KMS-11 (cell line): ENCODE measurements around the gene ARL5B.

Source experiments
- H2AFZ ChIP-seq: fragments of 200-600 bp; sonication (generic); 2 replicates; pipeline ENCODE4 v1.6.1; 2016; ENCODE audit warnings: antibody characterized with exemption, mixed run types, low read depth
- H3K27ac ChIP-seq: fragments of 200-600 bp; sonication (generic); 2 replicates; pipeline ENCODE4 v1.6.1; 2016; ENCODE audit warnings: mild to moderate bottlenecking, mixed run types
- H3K27me3 ChIP-seq: fragments of 200-600 bp; sonication (generic); 2 replicates; pipeline ENCODE4 v1.6.1; 2017; ENCODE audit warnings: mild to moderate bottlenecking, low read depth, mixed run types, moderate library complexity; ENCODE audit not compliant: insufficient read depth
- H3K36me3 ChIP-seq: fragments of 200-600 bp; sonication (generic); 2 replicates; pipeline ENCODE4 v1.6.1; 2017; ENCODE audit warnings: mild to moderate bottlenecking, mixed run types; ENCODE audit not compliant: insufficient read depth
- H3K4me1 ChIP-seq: fragments of 200-600 bp; sonication (generic); 2 replicates; pipeline ENCODE4 v1.6.1; 2016; ENCODE audit warnings: mild to moderate bottlenecking, low read depth, mixed run types; ENCODE audit not compliant: poor library complexity, severe bottlenecking
- H3K4me2 ChIP-seq: fragments of 200-600 bp; sonication (generic); 2 replicates; pipeline ENCODE4 v1.7.0; 2016; ENCODE audit warnings: mild to moderate bottlenecking, mixed run types
- H3K4me3 ChIP-seq: fragments of 200-600 bp; sonication (generic); IDR thresholded peaks from 2 replicates; pipeline ENCODE4 v1.6.1; 2017; ENCODE audit warnings: low read depth, low read length, mixed read lengths; ENCODE audit not compliant: insufficient read depth
- H3K79me2 ChIP-seq: fragments of 200-600 bp; sonication (generic); 2 replicates; pipeline ENCODE4 v1.6.1; 2016; ENCODE audit warnings: low read depth, mixed run types; ENCODE audit not compliant: insufficient read depth
- H3K9ac ChIP-seq: fragments of 200-600 bp; sonication (generic); 2 replicates; pipeline ENCODE4 v1.6.1; 2016; ENCODE audit warnings: mild to moderate bottlenecking, mixed run types
- H4K20me1 ChIP-seq: fragments of 200-600 bp; sonication (generic); 2 replicates; pipeline ENCODE4 v1.6.1; 2016; ENCODE audit warnings: mild to moderate bottlenecking, mixed run types; ENCODE audit not compliant: insufficient read depth
- TF ChIP-seq, protein P1 (sequence below): fragments of 200-600 bp; sonication (generic); conservative IDR thresholded peaks from 2 replicates; pipeline ENCODE4 v1.6.1; 2017; ENCODE audit warnings: low read depth, mild to moderate bottlenecking, antibody characterized with exemption, low read length, moderate library complexity, mixed read lengths

Gene ARL5B

DNA sequence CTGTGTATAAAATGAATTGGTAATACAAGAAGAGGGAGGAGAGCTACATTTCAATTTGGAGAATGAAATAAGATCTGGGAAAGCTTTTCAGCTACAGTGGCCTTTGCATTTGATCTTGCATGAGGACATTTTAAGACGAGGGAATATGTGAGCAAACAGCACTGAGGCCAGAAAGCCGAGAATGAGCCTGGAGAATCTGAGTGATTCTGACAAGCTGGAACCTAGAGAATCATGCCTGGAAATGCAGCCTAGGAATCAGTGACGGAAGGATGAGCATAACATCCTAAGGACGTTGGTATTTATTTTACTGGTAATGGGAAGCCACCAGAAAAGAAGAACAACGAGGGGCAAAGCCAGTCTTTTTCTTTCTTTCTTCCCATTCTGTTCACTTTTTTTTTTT lies 44.3 kb downstream of the ARL5B start:
- Histone ChIP-seq H3K79me2 (no peaks in the 10 kb centered on the region), H3K4me1 (no peaks in the 10 kb centered on the region), H3K36me3 (no peaks in the 10 kb centered on the region), H3K27me3 (no peaks in the 10 kb centered on the region), H3K27ac (no peak overlapping the region), H3K4me3 (no peak overlapping the region), H2AFZ (no peak overlapping the region), H3K4me2 (no peak overlapping the region), H4K20me1 (no peaks in the 10 kb centered on the region), H3K9ac (no peak overlapping the region)
- TF ChIP-seq, protein P1, sequence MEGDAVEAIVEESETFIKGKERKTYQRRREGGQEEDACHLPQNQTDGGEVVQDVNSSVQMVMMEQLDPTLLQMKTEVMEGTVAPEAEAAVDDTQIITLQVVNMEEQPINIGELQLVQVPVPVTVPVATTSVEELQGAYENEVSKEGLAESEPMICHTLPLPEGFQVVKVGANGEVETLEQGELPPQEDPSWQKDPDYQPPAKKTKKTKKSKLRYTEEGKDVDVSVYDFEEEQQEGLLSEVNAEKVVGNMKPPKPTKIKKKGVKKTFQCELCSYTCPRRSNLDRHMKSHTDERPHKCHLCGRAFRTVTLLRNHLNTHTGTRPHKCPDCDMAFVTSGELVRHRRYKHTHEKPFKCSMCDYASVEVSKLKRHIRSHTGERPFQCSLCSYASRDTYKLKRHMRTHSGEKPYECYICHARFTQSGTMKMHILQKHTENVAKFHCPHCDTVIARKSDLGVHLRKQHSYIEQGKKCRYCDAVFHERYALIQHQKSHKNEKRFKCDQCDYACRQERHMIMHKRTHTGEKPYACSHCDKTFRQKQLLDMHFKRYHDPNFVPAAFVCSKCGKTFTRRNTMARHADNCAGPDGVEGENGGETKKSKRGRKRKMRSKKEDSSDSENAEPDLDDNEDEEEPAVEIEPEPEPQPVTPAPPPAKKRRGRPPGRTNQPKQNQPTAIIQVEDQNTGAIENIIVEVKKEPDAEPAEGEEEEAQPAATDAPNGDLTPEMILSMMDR, result no peak

DNA sequence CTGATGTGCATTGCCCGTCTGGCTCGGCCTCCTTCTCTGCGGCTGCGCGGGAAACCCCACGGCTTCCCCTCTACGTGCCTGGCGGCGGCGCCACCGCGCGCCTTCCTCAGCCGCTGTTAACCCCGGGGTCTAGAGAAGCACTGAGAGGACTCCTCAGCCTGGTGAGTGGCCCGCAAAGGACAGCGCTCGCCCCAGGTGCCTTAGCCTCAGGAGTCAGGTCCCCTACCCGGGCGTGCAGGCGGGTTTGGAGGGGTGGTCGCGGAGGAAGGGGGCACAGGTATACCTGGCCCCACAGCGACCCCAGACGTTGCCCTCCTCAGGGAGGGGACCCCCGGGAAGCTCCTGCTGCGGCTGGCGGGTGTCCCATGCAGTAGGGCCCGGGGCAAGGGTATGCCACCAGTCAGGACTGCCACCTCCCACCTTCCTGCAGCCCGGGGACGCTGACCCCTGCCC lies 51.0 kb downstream of the ARL5B start:
- no peak overlapping the region for H3K4me3 ChIP-seq
- no peak overlapping the region for H2AFZ ChIP-seq
- no peaks in the 10 kb centered on the region for H3K27me3 ChIP-seq
- no peaks in the 10 kb centered on the region for H3K4me1 ChIP-seq
- no peaks in the 10 kb centered on the region for H3K36me3 ChIP-seq
- H3K4me2 ChIP-seq, result no peak overlapping the region
- no peaks in the 10 kb centered on the region for H3K79me2 ChIP-seq
- no peak overlapping the region for H3K27ac ChIP-seq
- TF ChIP-seq, protein P1, result no peak
- H4K20me1 ChIP-seq, result no peaks in the 10 kb centered on the region
- H3K9ac ChIP-seq, result no peak overlapping the region

DNA sequence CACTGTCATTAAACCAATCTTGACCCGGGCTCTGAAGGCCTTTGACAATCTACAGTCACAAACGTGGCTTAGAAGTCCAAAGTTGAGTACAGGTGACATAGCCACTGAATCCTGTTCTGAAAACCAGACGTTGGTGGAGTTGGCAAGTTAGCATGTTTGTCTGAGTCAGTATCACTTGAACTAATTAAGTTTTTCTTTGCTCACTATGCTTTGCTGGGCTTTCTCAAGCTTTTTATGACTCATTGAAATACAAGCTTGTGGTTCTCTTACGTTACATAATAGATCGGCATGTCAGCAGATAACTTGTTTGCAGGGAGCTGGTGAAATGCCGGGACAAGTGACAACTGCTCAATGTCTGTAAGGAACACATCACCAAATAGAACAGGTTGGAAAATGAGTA lies 53.8 kb downstream of the ARL5B start:
- Histone ChIP-seq H3K27ac (no peak overlapping the region), H3K4me1 (no peaks in the 10 kb centered on the region), H3K36me3 (no peaks in the 10 kb centered on the region), H3K4me3 (no peak overlapping the region), H3K79me2 (no peaks in the 10 kb centered on the region), H3K9ac (no peak overlapping the region), H4K20me1 (no peaks in the 10 kb centered on the region), H2AFZ (no peak overlapping the region), H3K27me3 (no peaks in the 10 kb centered on the region), H3K4me2 (no peak overlapping the region)
- TF ChIP-seq, protein P1, result no peak

DNA sequence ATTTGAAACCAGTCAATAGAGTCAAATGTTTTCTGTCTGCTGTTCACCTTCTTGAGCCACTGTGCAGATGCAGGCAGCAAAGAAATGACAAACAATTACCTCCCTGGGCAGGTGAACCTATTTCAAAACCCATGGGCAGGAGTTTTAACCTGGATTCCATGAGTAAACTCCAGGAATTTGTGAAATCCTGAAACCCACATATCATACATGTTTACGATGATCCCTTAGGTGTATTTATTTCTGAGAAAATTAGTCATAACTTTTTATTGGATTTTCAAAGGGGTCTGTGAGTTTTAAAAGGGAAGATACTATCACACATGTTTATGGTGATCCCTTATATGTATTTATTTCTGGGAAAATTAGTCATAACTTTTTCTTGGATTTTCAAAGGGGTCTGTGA lies 59.8 kb downstream of the ARL5B start:
- Histone ChIP-seq H3K27me3 (no peaks in the 10 kb centered on the region), H3K4me3 (no peak overlapping the region), H2AFZ (no peak overlapping the region), H3K4me1 (no peaks in the 10 kb centered on the region), H3K9ac (no peak overlapping the region), H3K36me3 (no peaks in the 10 kb centered on the region), H3K27ac (no peak overlapping the region), H4K20me1 (no peaks in the 10 kb centered on the region), H3K4me2 (no peak overlapping the region), H3K79me2 (no peaks in the 10 kb centered on the region)
- TF ChIP-seq, protein P1, result no peak

DNA sequence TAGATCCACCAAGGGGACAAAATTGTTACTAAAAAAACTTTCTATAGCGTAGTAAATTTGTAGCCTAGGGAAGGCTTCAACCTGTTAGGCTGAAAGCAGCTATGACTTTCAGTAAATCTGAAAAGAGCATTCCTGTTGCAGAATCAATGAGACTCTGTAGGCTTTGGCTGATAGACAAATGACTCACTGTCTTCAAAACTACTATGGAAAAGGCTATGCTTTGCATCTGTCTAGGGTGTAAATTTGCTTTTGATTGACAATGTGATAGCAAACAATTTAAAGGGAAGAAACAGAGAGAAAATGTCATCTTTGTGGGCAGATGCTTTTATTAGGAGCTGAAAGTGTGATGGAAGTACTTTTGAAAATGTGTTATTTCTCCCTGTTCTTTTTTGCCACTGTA lies 60.6 kb downstream of the ARL5B start:
- Histone ChIP-seq H3K79me2 (no peaks in the 10 kb centered on the region), H3K4me1 (no peaks in the 10 kb centered on the region), H3K9ac (no peak overlapping the region), H3K4me3 (no peak overlapping the region), H3K4me2 (no peak overlapping the region), H3K36me3 (no peaks in the 10 kb centered on the region), H3K27me3 (no peaks in the 10 kb centered on the region), H3K27ac (no peak overlapping the region), H2AFZ (no peak overlapping the region), H4K20me1 (no peaks in the 10 kb centered on the region)
- TF ChIP-seq, protein P1, result no peak
